Hematopoietic multipotent progenitor cell treated with erythropoietin and hydrocortisone succinate and interleukin-3 and kit ligand, for 8 days (in vitro differentiated cells): ENCODE data around the gene LHFPL2.
"Not testable (repeated sequence)": the region's sequence is repeated elsewhere in the genome, so short reads cannot be mapped to it uniquely, and the experiment has no call there.

ENCODE experiments used
- DNase-seq: peaks from one replicate; pipeline ENCODE4 v3.0.0-alpha.2; 2015

Gene LHFPL2

DNA sequence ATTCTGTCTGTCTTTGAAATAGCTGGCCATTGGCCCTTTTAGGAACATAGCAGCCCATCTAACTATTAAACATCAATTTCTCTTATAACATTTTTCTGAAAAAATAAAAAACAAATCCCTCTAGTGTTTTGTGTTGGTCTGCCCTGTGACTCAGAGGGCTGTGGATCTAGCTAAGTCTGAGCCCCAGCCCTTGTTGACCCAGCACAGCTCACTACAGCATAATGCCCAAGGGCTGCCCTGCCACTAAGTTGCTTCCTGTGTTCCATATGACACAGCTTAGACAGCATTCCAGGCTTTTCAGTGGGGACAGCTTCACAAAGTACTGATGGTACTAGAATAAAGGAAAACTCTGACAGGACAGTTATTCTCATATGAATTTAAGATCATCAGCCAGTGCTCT, 152.2 kb downstream of the LHFPL2 start:
- DNase-seq = no peak

DNA sequence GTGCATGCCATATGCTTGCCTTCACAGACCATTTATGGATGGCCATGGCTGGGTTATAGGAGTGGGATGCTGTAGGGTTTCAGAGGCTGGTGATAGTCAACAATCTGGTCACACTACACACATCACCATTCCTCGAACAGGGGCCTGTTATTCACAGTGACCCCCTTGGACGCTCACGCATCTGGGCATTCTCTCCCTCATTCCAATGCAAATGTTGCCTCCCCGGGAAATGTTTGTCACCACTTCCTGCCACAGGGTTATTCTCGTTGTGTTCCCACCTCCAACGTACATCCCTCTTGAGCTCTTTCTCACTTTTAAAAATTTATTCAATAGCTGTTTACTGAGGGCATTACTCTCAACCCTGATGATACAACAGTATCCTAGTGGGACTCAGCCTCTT, 152.8 kb downstream of the LHFPL2 start:
- no peak for DNase-seq

DNA sequence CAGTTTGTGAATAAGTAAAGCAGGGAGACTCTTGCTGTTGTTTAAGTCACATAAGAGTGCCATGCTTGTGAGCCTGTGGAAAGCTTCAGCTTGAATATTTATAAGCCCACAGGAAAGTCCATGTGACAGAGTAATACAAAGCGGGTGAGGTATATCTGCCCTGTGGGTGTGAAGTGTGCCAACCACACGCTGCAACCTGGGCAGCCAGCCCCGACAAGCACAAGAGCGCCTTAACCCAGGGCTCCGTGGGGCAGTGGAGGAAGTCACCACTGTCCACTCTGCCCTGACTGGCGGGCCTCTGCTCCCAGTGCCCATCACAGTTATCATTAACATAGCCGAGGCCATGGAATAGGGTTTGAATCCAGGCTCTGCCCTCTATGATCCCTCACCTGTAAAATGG, 155.9 kb downstream of the LHFPL2 start:
- DNase-seq = no peak

DNA sequence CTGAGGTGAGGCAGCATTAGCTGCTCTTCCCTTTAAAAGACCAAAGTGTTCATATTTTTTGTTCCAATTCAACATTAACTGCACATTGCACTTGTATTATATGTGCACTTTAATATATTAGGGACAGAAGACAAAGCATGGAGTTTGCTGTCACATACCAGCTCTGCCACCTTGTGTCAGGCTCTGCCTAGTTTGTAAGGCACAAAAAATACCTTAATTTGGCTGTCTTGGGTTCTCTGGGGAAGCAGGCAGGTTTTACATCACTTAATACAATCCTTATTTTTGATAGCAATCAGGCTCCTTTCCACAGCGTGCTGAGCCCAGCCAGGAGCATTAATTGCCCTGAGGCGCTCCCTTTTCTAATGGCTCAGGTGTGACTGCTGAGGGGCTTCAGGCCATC, 156.3 kb downstream of the LHFPL2 start:
- DNase-seq = no peak

DNA sequence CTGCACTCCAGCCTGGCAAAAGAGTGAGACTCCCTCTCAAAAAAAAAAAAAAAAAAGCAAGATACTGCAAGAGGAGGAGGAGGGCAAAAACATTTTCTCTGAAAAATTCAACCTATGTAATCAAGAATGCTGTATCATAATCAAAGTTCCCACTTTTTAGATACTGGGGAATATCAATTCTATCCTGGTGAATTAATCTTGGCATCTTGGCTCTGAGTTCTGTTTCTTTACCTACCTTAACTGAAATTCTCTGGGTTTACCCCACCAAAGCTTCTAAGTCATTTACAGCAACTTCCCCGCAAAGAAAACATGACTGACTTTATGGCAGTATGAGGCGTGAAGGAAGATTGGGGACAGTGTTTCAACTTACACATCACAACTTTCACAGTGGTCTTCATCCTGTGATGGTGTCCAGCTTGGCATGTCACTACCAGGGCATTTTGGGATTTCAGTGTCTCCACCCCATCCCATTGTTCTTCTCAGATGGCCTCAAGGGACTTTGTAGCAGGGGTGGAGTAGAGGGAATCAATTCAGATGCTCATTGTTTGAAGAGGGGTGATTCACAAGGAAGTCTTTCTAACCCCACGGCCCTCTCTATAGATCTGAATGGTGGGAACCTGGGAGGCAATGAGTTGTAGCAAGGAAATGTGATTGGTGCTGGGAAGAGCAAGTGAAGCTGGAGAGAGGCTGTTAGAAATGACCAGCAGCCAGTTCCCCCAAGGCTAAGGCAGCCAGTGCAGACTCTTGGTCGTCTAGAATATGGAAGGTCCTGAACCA, 157.7 kb downstream of the LHFPL2 start:
- no peak for DNase-seq

DNA sequence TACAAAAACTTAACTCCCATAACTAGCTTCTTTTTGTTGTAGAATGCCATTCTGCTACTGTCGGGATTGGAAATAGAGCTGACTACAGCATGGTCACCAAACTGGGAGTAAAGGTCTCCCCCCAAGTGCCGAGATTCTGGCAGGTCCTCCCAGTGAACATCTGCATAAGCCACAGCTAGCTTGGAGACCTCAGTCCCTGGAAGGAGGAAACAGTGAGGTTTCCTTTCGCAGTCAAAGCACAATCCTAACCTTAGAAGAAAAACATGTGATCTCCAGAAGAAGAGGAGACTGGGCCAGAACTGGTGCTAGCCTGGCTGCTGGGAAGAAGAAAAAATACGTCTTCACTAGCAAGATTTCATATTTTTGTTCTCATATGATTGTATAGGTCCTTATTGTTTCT, 160.7 kb downstream of the LHFPL2 start:
- DNase-seq = no peak

DNA sequence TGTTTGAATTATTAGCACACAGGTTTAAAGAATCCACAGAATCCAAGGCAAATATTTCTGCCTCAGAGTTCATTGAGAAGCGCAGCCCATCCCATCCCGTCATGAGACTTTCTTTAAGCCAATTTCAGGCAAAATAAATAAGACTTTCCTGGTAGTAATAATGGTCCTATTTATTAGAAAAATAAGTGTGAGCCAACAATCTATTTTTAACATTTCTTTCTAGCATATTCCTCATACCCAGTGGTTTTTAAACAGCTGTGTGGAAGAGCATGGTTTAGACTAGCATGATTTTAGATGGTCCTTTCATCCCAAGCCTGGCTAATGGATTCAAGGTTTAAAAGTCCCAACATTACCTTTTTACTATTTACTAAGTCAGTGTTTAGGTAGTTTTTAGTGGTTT, 162.4 kb downstream of the LHFPL2 start:
- no peak for DNase-seq

DNA sequence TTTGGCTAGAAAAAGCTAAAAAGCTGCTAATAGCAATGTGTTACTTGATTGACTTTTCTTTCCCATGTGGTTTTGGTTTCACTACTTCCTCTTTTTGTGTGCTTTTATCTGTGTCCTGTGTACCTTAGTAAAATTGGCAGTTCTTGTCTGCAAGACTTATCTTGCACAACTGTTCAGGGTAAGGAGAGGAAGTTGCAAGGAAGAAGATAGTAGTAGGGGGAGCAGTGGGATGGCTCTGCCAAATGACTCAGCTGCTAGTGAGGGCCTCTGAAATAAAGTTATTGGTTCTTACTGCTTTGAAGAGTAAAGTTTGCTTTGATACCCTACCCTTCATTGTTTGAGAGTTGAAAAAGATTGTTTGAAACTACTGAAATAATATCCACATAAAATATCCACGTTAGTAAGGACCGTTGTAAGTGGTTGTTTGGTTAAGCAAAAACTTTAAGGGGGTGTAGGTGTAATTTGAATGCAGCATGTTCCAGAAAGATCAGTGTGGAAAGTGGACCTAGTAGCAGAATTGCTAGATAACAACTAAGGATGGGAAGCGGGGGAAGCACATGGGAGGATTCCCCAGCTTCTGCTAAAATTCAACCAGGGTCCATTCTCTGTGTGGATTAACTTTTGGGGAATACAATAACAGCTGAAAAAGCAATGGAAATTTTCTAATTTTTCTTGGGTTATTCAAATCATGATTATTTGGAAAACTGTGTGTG, 164.6 kb downstream of the LHFPL2 start:
- DNase-seq = peak; percentile 96

DNA sequence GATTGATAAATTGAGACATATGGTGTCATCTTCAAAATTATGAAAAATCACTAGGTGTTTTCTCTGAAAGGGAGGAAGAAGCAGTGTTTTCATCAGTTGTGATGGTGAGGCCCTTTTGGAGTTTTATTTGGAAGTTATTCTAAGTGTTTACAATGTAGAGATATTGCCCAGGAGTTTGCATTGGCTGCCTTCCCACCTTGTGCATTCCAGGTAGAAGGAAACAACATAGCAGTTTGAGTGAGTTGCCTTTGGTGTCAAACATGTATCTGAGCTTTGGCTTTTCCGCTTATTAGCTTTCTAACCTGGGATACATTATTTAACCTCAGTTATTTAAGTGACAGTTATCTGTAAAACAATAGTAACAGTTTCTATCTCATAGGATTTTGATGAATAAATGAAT, 165.6 kb downstream of the LHFPL2 start:
- no peak for DNase-seq

DNA sequence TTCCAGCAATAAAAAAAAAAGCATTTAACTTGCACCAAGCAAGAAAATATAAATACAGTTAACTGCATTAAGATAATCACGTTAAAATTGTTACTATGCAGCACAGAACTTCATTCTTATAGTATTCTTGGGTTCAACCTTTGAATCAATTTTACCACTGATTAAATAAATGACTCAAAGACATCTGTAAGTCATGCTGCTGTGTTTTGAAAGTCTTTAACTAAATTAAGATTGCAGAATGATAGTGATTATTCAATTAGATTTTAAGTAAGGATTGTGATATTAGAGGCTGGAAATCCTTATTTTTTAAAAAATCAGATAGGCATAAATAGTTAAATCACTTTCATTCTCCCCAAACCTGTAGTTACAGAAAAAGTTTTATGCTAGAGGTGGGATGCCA, 171.8 kb downstream of the LHFPL2 start:
- DNase-seq = no peak

DNA sequence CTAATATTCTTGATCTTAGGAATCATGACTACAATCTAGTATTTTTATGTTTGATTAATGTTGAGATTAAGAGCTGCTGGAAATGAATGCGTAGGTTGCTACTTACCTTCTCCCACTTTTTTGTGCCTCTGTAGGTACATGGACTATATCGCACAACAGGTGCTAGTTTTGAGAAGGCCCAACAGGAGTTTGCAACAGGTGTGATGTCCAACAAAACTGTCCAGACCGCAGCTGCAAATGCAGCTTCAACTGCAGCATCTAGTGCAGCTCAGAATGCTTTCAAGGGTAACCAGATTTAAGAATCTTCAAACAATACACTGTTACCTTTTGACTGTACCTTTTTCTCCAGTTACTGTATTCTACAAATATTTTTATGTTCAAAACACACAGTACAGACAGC, 173.2 kb downstream of the LHFPL2 start:
- DNase-seq = no peak

DNA sequence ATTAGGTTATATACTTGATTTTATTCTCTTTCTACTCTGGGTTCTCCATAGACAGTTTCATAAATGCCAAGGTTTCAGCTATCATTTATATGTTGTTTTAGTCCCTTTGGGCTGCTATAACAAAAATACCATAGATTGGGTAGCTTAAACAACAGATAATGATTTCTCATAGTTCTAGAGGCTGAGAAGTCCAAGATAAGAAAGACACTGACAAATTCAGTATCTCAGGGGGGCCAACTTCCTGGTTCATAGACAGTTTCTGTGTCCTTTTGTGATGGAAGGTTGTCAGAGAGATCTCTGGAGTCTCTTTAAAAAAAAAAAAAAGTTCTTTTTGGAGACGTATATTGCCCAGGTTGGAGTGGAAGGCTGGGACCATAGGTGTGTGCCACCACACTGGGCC, 174.8 kb downstream of the LHFPL2 start:
- peak; percentile 66 for DNase-seq

DNA sequence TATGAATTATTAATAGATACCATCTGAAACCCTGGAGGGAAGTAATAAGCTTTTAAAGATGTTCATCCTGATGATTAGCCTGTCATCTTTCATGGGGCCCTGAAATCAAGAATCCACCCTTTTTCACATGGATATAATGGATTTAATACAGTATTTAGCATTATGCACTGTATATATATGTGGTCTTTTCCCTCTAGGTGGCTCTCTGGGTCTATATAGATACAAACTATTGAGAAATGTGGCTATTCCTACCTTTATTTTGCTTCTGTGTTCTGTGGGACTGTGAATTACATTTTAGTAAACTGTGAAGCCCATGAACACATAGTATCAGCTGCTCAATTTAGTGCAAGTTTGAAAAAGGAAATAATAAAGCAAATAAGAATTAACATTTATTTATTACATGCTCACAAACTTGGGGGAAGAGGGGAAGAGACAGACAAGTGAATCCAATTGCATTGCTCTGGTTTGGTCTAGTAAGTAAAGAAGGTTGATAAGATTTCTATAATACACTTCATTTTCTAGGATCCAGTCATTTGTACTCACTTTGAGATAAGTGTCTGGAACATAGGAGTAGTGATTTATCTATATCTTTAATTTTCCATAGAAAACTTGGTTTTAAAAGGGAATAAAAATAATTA, 176.0 kb downstream of the LHFPL2 start:
- DNase-seq = peak; percentile 70

DNA sequence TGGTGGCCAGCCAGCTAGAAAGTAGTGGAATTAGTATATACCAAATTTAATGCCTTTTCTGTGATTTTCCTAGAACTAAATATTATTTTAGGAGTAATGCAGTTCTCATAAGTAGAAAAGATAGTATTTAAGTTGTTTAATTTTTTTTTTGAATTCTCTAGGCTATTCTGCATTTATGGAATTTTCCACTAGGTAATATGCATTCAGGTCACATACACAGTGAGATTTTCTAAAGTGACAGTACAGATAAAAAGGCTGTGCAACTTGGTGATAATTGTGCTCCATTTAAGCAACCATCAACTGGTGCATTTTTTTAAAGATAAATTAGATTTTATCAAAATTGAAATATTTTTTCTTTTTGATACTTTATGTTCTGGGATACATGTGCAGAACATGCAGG, 176.7 kb downstream of the LHFPL2 start:
- no peak for DNase-seq

DNA sequence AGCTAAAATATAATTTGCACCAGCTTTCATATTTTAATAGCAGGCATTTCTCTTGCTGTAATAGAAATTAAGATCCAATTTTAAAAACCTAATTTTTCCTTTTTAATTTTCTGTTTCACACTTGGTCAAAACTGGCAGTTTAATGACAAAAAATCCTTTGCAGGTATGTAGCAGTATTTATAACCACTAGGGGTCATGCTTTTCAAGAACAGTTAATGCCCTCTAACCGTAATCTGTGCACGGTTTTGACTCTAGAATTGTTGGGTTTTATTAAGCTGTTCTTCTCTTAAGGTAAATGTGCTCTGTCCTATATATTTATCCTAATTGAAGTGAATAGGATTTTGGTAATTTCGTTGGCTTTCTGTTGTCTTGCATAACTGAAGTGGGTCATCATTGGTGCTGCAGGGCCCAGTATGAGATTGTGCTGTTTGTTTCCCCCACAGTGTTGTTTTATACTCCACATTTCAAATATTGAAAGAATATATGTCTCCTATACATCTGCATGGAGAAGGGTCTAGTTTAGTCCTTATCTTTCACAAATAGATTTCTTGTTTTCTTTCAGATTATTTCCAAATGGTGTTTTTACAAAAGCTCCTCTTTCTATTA, 180.7 kb downstream of the LHFPL2 start:
- DNase-seq = peak; percentile 61

DNA sequence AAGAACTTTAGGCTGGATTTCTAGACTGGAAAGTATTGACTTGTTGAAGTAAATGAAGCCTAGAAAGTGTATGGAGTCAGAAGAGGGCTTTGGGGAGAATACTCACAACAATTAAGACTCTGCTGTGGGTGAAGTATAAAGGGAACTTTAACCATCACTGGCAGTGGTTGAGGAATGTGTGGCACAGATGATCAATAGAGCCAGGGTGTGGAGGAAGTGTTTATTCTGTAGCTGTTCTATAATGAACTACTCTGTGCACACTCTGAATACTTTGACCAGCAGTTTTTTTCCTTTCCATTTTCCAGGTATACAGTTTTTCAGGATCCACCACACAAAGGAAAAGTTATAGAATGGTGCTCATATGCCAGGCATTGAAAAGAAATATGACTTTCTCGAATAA, 181.4 kb downstream of the LHFPL2 start:
- DNase-seq = no peak

DNA sequence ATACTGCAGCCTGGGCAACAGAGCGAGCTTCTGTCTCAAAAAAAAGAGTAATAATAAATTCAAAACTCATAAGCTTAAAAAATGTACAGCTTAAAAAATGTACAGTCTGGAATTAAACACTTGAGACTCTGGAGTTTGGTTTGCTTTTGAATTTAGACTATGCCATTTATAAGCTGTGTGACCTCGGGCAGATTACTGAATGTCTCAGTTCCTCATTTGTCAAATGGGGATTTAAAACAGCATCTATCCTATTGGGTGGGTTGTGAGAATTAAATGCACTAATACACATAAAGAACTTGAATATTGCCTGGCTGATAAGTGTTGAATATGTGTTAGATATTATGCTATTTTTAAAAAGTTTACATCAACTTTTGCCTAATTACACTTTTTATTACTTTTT, 189.7 kb downstream of the LHFPL2 start:
- no peak for DNase-seq

DNA sequence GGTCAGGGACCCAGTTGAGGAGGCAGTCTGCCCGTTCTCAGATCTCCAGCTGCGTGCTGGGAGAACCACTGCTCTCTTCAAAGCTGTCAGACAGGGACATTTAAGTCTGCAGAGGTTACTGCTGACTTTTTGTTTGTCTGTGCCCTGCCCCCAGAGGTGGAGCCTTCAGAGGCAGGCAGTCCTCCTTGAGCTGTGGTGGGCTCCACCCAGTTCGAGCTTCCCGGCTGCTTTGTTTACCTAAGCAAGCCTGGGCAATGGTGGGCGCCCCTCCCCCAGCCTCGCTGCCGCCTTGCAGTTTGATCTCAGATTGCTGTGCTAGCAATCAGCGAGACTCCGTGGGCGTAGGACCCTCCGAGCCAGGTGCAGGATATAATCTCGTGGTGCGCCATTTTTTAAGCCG, 191.1 kb downstream of the LHFPL2 start:
- not testable (repeated sequence) for DNase-seq

DNA sequence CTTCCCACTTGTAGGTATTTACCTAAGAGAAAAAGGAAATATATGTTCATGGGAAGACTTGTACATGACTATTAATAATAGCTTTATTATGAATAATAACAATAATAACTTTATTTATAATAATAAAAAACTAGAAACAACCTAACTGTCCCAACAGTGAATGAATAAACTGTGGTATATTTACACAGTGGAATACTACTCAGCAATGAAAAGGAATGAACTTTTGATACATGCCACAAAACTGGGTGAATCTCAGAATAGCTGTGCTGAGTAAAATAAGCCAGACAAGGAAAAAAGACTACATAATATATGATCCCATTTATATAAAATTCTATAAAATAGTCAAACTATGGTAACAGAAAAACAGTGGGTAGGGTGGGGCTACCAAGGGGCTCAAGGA, 199.5 kb downstream of the LHFPL2 start:
- DNase-seq = no peak

DNA sequence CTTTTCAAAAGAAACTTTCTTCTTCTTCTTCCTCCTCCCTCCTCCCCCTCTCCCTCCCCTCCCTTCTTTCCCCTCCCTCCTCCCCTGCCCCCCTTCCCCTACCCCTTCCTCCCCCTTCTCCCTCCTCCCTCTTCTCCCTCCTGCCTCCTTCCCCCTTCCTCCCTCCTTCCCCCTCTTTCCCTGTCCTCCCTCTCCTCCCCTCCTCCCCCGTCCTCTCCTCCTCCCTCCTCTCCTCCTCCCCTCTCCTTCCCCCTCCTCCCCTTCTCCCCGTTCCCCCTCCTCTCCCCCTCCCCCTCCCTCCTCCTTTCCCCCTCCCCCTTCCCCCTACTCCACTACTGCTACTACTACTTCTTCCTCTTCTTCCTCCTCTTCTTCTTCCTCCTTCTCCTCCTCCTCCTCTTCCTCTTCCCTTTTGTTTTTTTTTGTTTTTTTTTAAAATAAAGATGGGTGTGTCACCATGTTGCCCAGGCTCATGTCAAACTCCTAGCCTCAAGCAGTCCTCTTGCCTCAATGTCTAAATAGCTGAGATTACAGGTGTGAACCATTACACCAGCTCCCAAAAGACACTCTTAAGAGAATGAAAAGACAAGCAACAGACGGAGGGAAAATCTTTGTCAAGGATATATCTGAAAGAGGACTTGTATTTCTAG, 200.7 kb downstream of the LHFPL2 start:
- DNase-seq = no peak
